ENCODE results near the gene ZNF564.

- no peak for TF ChIP-seq NFIC (IDR thresholded peaks at IDR 0.05; ENCODE audit: low read length)
- no peak for TF ChIP-seq TCF12 (IDR thresholded peaks at IDR 0.05)
- no peak for TF ChIP-seq TCF12 (CRISPR knock-in tag; IDR thresholded peaks at IDR 0.05)
- no peak for TF ChIP-seq HNRNPUL1 (IDR thresholded peaks at IDR 0.05; ENCODE audit: low read depth, low read length)
- no peak for TF ChIP-seq ZNF672 (CRISPR knock-in tag; IDR thresholded peaks at IDR 0.05)
Measured at GRCh38 chr19:12526542-12526941, 24.7 kb downstream of the ZNF564 start.
